Ovary (tissue), 9 donors: Measurements from ENCODE around the gene PROM2. TPM values are rescaled to one million over a fixed set of nuclear protein-coding genes. Genes with fewer than 3 reads are reported as not detected.

ENCODE experiments used
- DNase-seq, 5 donors: peaks; one replicate each; pipeline ENCODE4 v3.0.0-alpha.2; 2019 to 2020
- H3K27ac ChIP-seq, 2 donors: fragments of 200-600 bp; one replicate each; pipeline versions ENCODE4 v1.5.1 to v1.8.0; 2019 to 2022
- H3K27me3 ChIP-seq: fragments of 200-600 bp; one replicate; pipeline ENCODE4 v1.8.0; 2022
- H3K36me3 ChIP-seq: fragments of 200-600 bp; sonication (generic); one replicate; pipeline ENCODE4 v1.5.1; 2019
- H3K4me1 ChIP-seq: one replicate; pipeline ENCODE4 v1.8.1; 2013; ENCODE audit warnings: mild to moderate bottlenecking, moderate library complexity; ENCODE audit not compliant: insufficient read depth
- H3K4me3 ChIP-seq: fragments of 200-600 bp; sonication (generic); one replicate; pipeline ENCODE4 v1.5.1; 2017
- H3K9me3 ChIP-seq, 2 donors: fragments of 200-600 bp in 1 of 2; sonication (generic) in 1 of 2; one replicate each; pipeline versions ENCODE4 v1.5.1 to v1.8.1; 2013 to 2019; ENCODE audit warnings: mild to moderate bottlenecking in 1 of 2, moderate library complexity in 1 of 2
- EP300 ChIP-seq: sonication (generic); formaldehyde crosslinking; IDR thresholded peaks from one replicate; pipeline ENCODE4 v1.6.1; 2017; ENCODE audit warnings: antibody characterized with exemption
- POLR2A ChIP-seq: fragments of 450-650 bp; IDR thresholded peaks from one replicate; pipeline ENCODE4 v1.6.1; 2017; ENCODE audit warnings: antibody characterized with exemption, mild to moderate bottlenecking, moderate library complexity
- WGBS, 3 donors: extraction: QIAGEN DNeasy Blood & Tissue Kit in 1 of 3; methylation state at CpG; one replicate each; pipeline versions ENCODE4 v1.1.5 to v1.1.7; 2013 to 2017; 5-methylcytosine and 5-hydroxymethylcytosine counted together
- intact Hi-C, 4 donors: fragments of 100-400 bp; cut with DNase I; formaldehyde crosslinking; loops; one replicate each; pipeline versions ENCODE4 v1.11.0 to v1.15.1; 2022 to 2023
- polyA plus RNA-seq, 2 donors: library from polyadenylated mRNA; stranded (reverse); fragments of 200-250 nt in 1 of 2; fragments of 350-450 nt in 1 of 2; fragmentation: Illumina TruSeq in 1 of 2; extraction: RNeasy Lipid Tissue Mini Kit (QIAGEN cat#74804) in 1 of 2; gene quantifications; one replicate each; pipeline ENCODE4 v1.2.3, GENCODE V29; 2013 to 2014
- total RNA-seq, 7 donors: library from RNA; depleted of rRNA in 2 of 7; stranded (reverse); fragments of >200 nt in 2 of 7; fragmentation: NEBNext Ultra II Directional in 3 of 7; extraction: Animal tissue kit (Norgen Biotek cat#: 25700) in 3 of 7; gene quantifications; one replicate each; pipeline versions ENCODE4 v1.1.0 to v1.2.4, GENCODE V29; 2016 to 2023
- TF ChIP-seq, protein P1 (sequence below), 3 donors: fragments of 450-650 bp in 2 of 3; fragments of 200-600 bp in 1 of 3; IDR thresholded peaks; one replicate each; pipeline versions ENCODE4 v1.5.1 to v1.8.0; 2016 to 2022; ENCODE audit warnings: antibody characterized with exemption in 3 of 3, mild to moderate bottlenecking in 1 of 3
- donor health status: DM: no; HTN: no; CAD: no; lungs with moderate emphysema.
- donor health status: DM: no; HTN: no; CAD: no.
- donor health status: Bipolar disorder and iron deficiency.
- donor health status: DM: yes; HTN: yes; CAD: no.
- donor health status: DM: no; HTN: no; CAD: no.
- donor health status: DM: yes; HTN: yes; CAD: no.

The PROM2 gene
- total and polyA plus RNA-seq, 9 donors = 0.37 to 5.1 (median 3.4) TPM

DNA sequence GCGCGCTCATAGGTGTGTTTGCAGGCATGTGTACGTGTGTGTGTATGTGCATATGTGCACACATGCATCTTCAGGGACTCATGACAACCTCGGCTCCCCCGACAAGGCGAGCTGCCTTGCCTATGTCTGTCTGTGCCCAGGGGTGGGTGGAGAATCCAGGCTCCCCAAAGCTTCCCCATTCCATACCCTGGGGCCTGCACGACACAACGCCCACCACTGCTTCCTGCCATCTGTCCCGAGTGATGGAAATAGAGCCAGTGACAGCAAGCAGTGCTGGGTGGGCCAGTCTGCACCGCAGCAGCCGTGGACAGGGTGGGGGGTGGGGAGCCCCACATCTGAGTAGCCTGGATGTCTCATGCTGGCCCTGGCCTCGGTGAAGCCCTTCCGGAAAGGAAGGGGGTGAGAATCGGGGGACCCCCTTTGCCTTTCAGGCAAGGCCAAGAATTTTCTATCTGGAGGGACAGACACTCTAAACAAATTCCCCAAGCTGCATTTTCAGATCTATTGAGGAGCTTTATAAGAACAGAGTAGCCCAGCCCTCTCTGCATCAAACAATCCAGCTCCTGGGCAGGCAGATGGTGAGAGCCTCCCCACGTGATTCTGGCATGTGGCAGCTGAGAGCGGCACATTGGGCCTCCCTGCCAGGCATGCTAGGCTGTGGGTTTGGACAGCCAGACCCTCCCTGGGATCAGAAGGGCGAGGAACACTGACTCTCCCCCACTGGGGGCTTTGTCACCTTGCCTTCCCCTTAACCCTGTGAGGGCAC, 27.8 kb downstream of the PROM2 start:
- Histone ChIP-seq H3K4me3 (no peak overlapping the region), H3K27me3 (no peaks in the 10 kb centered on the region), H3K4me1 (no peaks in the 10 kb centered on the region), H3K36me3 (no peaks in the 10 kb centered on the region), H3K27ac (no peak overlapping the region), H3K9me3 (no peaks in the 10 kb centered on the region)
- DNase-seq = no peak
- 68 to 72% (median 71%) methylated on average over 17 of the region's 17 CpGs for WGBS, 3 donors
- intact Hi-C loops = no loop called here
- TF ChIP-seq POLR2A (no peak), EP300 (no peak)
- TF ChIP-seq, protein P1, sequence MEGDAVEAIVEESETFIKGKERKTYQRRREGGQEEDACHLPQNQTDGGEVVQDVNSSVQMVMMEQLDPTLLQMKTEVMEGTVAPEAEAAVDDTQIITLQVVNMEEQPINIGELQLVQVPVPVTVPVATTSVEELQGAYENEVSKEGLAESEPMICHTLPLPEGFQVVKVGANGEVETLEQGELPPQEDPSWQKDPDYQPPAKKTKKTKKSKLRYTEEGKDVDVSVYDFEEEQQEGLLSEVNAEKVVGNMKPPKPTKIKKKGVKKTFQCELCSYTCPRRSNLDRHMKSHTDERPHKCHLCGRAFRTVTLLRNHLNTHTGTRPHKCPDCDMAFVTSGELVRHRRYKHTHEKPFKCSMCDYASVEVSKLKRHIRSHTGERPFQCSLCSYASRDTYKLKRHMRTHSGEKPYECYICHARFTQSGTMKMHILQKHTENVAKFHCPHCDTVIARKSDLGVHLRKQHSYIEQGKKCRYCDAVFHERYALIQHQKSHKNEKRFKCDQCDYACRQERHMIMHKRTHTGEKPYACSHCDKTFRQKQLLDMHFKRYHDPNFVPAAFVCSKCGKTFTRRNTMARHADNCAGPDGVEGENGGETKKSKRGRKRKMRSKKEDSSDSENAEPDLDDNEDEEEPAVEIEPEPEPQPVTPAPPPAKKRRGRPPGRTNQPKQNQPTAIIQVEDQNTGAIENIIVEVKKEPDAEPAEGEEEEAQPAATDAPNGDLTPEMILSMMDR (IDR thresholded peaks at IDR 0.05) = no peak

DNA sequence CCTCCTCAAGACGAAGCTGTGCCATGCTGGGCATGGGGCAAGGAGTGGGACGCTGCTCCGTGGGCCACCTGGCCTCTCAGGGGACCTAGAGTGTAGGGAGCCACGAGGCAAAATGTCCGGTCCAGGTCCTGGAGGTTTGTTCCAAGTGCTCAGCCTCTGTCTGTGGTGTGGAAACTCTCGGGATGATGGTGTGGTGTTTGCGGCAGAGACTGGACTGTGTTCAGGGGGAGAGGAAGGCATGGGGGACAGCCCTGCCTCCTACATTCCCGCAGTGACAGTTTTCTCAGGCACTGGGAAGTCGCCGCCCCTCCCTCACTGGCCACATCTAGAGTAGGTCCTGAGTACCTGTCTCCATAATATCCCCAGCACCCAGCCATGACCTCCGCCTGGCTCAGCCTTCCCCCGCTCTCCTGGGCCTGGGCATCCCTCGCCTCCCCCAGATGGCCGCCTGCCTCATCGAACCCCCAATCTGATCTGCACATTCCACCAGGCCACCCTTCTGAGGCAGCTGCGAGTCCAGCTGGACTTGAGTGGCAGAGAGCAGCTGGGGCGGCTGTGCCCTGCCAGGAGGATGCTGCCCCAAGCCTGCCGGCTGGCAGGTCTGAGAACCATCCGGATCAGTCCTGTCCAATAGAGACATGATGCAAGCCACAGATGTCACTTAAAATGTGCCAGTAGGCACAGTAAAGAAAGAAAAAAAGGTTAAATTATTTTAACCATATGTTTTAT, 29.1 kb downstream of the PROM2 start:
- Histone ChIP-seq H3K9me3 (no peaks in the 10 kb centered on the region), H3K4me1 (no peaks in the 10 kb centered on the region), H3K36me3 (no peaks in the 10 kb centered on the region), H3K4me3 (no peak overlapping the region), H3K27ac (no peak overlapping the region), H3K27me3 (no peaks in the 10 kb centered on the region)
- 47 to 73% (median 55%) methylated on average over 19 of the region's 19 CpGs for WGBS, 3 donors
- no peak for DNase-seq
- intact Hi-C loops = no loop called here
- TF ChIP-seq, protein P1 (IDR thresholded peaks at IDR 0.05) = no peak
- TF ChIP-seq POLR2A (no peak), EP300 (no peak)

DNA sequence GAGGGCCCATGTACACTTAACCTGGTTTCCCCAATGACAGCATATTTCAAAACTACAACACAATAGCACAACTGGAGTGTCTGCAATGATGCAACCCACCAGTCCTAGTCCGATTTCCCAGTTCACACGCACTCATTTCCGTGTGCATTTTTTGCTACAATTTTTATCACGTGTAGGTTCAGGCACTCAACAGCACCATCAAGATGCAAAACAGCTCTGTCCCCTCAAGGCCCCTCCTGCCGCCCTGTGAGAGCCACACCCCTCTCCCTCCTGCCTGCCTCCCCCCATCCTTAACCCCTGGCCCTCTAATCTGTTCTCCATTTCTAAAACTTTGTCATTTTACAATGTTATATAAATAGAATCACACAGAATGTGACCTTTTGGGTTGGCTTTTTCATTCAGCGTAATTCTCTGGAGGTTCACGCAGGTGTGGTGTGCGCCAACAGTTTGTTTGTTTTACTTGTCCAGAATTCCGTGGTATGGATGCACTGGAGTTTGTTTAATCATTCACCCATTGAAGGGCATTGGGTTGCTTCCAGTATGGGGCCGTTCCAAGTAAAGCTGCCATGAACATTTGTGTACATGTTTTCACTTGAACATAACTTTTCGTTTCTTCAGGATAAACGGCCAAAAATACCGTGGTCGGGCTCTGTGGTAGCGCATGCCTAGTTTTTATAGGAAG, 31.3 kb downstream of the PROM2 start:
- DNase-seq = no peak
- no peak overlapping the region for H3K4me3 ChIP-seq
- intact Hi-C loops = no loop called here
- H3K27ac ChIP-seq = no peak overlapping the region
- no peaks in the 10 kb centered on the region for H3K4me1 ChIP-seq
- no peaks in the 10 kb centered on the region for H3K9me3 ChIP-seq
- 55 to 69% (median 66%) methylated on average over 15 of the region's 15 CpGs for WGBS, 3 donors
- TF ChIP-seq POLR2A (no peak), EP300 (no peak)
- TF ChIP-seq, protein P1 (IDR thresholded peaks at IDR 0.05) = no peak
- H3K36me3 ChIP-seq = no peaks in the 10 kb centered on the region
- H3K27me3 ChIP-seq = no peaks in the 10 kb centered on the region

DNA sequence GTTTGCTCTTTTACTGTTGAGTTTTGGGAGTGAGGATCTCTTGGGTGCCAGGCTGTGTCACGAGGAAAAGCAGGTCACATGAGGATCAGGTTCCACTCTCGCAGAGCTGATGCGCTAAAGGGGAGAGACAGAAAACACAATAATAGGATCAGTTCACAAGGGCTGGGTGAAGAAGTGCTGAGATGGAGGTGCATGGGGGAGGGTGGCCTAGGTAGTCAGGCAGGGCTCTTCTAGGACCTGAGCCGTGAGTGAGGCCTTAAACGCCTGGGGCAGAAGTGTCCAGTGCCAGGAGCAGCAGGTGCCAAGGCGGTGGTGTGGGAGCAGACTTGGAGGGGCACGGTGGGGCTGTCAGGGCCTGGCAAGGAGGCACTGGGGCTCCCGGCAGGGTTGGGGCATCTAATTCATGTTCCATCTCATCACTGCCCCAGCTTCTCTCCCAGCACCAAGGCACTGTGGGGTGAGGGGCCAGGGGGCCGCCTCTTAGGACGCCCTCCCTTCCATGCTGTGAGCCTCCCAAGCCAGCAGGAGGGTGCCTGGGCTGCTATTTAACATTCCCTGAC, 32.2 kb downstream of the PROM2 start:
- no peaks in the 10 kb centered on the region for H3K27me3 ChIP-seq
- intact Hi-C loops = no loop called here
- no peak overlapping the region for H3K4me3 ChIP-seq
- no peaks in the 10 kb centered on the region for H3K4me1 ChIP-seq
- no peak for DNase-seq
- H3K36me3 ChIP-seq = no peaks in the 10 kb centered on the region
- no peak overlapping the region for H3K27ac ChIP-seq
- no peaks in the 10 kb centered on the region for H3K9me3 ChIP-seq
- TF ChIP-seq POLR2A (no peak), EP300 (no peak)
- WGBS, 3 donors = 80 to 83% (median 80%) methylated on average over 10 of the region's 10 CpGs
